ENCODE measurements around the gene AGTRAP. TPM values are rescaled to one million over a fixed set of nuclear protein-coding genes. Genes with fewer than 3 reads are reported as not detected.
A peak's percentile ranks its signal among the peaks of the same experiment; 100 is the strongest.

Gene AGTRAP
- total RNA-seq, 1 experiment from 2014 or later = 23.6 TPM

DNA sequence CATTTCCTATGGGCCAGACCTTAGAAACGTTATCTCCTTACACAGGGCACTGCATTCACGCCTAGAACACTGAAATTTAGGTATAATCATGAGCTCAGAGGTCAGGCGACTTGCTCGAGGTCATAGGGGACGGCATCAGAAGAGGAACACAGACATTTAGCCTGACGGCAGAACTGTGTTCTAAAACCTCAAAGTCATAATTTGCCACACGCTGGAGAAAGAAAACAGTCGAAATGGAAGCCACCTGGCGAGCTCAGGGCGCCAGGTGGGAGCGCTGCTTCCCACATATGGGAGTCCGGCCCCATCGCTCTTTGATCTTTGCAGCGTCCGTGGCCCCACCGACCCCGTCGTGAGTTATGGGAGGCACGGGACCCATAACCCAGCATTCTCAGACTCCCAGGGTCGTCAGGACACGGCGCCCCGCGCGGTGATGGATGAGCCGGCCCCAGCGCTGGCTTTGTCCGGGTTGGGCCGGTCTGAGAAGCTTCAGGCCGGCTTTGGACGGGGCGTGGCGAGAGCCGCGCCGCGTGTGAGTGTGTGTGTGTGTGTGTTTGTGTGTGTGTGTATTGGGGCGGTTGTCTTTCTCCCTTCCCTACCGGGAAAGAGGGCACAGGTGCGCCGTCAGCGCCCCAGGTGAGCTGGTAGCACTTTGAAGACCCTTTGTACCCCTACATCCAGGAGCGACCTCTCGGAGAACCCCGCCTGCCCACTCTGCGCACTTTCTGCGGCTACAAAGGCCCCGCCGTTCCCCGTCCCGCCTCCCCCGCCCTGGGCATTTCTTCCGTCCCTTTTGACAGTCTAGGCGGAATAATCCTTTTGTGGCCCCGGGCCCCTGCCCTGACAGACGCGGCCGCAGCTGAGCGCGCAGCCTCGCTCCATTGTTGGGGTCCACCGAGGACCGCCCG, 45.3 kb upstream of the AGTRAP start:
- no peak for DNase-seq (ENCODE audit: low spot score)
- intact Hi-C loops (cut with micrococcal nuclease; ENCODE audit: unreplicated experiment) = no loop called here
- CTCF ChIA-PET = interaction anchor here (0.7 to 1.3 kb wide), 2 partner anchors 20 to 27 kb away, joined by 3 to 6 read pairs; partner anchors contain the start of gene FBXO6
- POLR2A ChIA-PET (ENCODE audit: low non-redundant PET) = no interaction called here
- no peak overlapping the region for H3K27ac ChIP-seq (ENCODE audit: low read depth, low read length, poor library complexity, severe bottlenecking)
- no peaks in the 10 kb centered on the region for H3K36me3 ChIP-seq (ENCODE audit: insufficient read depth, low read length, poor library complexity, severe bottlenecking)
- peaks cover 29% of the 10 kb centered on the region for H3K4me1 ChIP-seq (ENCODE audit: insufficient read depth, low read length, poor library complexity, severe bottlenecking)
- TF ChIP-seq, protein P1, sequence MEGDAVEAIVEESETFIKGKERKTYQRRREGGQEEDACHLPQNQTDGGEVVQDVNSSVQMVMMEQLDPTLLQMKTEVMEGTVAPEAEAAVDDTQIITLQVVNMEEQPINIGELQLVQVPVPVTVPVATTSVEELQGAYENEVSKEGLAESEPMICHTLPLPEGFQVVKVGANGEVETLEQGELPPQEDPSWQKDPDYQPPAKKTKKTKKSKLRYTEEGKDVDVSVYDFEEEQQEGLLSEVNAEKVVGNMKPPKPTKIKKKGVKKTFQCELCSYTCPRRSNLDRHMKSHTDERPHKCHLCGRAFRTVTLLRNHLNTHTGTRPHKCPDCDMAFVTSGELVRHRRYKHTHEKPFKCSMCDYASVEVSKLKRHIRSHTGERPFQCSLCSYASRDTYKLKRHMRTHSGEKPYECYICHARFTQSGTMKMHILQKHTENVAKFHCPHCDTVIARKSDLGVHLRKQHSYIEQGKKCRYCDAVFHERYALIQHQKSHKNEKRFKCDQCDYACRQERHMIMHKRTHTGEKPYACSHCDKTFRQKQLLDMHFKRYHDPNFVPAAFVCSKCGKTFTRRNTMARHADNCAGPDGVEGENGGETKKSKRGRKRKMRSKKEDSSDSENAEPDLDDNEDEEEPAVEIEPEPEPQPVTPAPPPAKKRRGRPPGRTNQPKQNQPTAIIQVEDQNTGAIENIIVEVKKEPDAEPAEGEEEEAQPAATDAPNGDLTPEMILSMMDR (conservative IDR thresholded peaks at IDR 0.05; ENCODE audit: low read depth, low read length) = no peak
- TF ChIP-seq EZH2 (IDR thresholded peaks at IDR 0.05; ENCODE audit: borderline replicate concordance, low read depth, low read length, poor library complexity, severe bottlenecking) = no peak
- BruUV-seq (replicated peaks) = no TSS peak
- no peaks in the 10 kb centered on the region for H3K9me3 ChIP-seq (ENCODE audit: low read depth, low read length, poor library complexity, severe bottlenecking)
- peak overlapping the region; percentile 61 for H3K4me3 ChIP-seq (ENCODE audit: low read depth, low read length, poor library complexity, severe bottlenecking)
- peaks cover 9% of the 10 kb centered on the region for H3K27me3 ChIP-seq (replicated peaks; ENCODE audit: insufficient read depth, low read depth, low read length, poor library complexity)

DNA sequence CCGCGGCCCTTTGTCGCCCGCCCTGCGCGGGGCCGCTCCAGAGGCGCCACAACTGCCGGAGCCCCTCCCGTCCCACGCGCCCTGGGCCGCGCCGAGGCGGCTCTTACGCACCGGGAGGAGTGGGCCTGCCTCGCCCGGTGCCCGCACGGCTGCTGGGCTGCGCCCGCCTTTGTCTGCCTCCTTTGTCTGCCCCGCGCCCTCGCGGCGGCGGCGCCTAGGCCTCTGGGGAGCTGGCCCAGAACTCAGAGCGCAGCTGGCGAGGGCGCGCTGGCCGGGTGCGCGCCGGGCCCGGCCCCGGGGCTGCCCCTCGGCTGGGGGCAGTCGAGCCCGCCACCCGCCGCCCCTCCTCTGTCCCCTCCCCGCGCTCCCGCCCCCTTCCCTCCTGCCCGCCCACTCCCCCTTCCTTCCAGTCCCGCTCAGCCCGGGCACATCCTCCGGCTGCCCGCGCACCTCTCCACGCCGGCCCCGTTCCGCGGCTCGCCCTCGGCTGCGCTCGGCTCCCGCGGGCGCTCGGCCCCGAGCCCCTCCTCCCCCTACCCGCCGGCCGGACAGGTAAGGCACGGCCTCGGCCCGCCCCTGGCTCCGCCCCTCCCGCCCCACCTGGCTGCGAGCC, 44.5 kb upstream of the AGTRAP start, which contains the start of gene DRAXIN:
DRAXIN (plus strand) TSS at position 409 of the 613 bp plus-strand sequence. CDS start 14,549 bp downstream, outside the sequence.
- ChIA-PET CTCF (interaction anchor here (0.7 kb wide), 1 partner anchor 27 kb away, joined by 3 read pairs; the partner anchor contains the start of gene FBXO6), POLR2A (ENCODE audit: low non-redundant PET) (no interaction called here)
- no peak within 1 kb of the TSS for H3K27ac ChIP-seq (ENCODE audit: low read depth, low read length, poor library complexity, severe bottlenecking)
- intact Hi-C loops (cut with micrococcal nuclease; ENCODE audit: unreplicated experiment) = no loop called here
- peaks cover 9% of the 10 kb centered on the region for H3K27me3 ChIP-seq (replicated peaks; ENCODE audit: insufficient read depth, low read depth, low read length, poor library complexity)
- peak; percentile 53 for DNase-seq (ENCODE audit: low spot score)
- H3K4me3 ChIP-seq (ENCODE audit: low read depth, low read length, poor library complexity, severe bottlenecking) = peak within 1 kb of the TSS; percentile 61
- TF ChIP-seq EZH2 (IDR thresholded peaks at IDR 0.05; ENCODE audit: borderline replicate concordance, low read depth, low read length, poor library complexity, severe bottlenecking) = no peak
- TF ChIP-seq, protein P1 (conservative IDR thresholded peaks at IDR 0.05; ENCODE audit: low read depth, low read length) = no peak
- H3K36me3 ChIP-seq (ENCODE audit: insufficient read depth, low read length, poor library complexity, severe bottlenecking) = no peaks in the 10 kb centered on the region
- H3K9me3 ChIP-seq (ENCODE audit: low read depth, low read length, poor library complexity, severe bottlenecking) = no peaks in the 10 kb centered on the region
- H3K4me1 ChIP-seq (ENCODE audit: insufficient read depth, low read length, poor library complexity, severe bottlenecking) = peaks cover 29% of the 10 kb centered on the region
- no TSS peak for BruUV-seq (replicated peaks)

DNA sequence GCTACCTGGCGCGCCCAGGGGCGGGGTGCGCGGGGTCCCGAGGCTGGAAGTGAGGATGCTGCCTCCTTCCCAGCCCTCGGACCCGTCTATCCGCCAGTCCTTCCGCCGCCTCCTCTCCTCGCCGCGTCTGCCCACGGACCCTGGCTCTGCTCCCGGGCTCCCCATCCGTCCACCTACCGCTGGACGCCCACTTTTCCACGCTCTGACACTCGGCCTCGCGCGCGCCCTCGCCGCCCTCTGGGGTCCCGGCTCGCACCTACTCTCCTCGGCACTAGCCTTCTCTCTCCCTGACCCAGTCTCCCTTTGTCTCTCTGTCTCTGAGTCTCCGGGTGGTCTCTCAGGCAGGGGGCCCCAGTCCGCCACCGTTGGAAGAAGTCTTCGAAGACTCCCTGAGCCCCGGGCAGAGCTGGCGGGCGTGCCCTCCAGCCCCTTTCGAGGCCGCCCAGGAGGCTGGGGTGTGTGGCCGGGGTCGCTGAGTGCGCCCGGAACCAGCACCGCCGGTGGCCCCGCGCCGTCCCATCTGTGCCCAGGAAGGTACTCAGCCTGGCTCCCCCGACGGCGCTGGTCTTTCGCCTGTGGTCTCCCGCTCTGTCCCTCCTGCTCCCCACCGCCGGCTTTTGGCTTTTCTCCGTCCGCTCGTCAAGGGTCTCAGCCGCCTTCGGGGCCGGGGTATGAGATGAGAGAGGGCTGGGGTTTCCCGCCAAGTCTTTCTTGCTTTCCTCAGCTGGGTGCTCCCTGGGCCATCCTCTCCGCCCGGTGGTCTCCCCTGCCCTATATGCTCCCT, 43.8 kb upstream of the AGTRAP start:
- peaks cover 9% of the 10 kb centered on the region for H3K27me3 ChIP-seq (replicated peaks; ENCODE audit: insufficient read depth, low read depth, low read length, poor library complexity)
- H3K9me3 ChIP-seq (ENCODE audit: low read depth, low read length, poor library complexity, severe bottlenecking) = no peaks in the 10 kb centered on the region
- H3K36me3 ChIP-seq (ENCODE audit: insufficient read depth, low read length, poor library complexity, severe bottlenecking) = no peaks in the 10 kb centered on the region
- peak overlapping the region; percentile 61 for H3K4me3 ChIP-seq (ENCODE audit: low read depth, low read length, poor library complexity, severe bottlenecking)
- BruUV-seq (replicated peaks) = no TSS peak
- intact Hi-C loops (cut with micrococcal nuclease; ENCODE audit: unreplicated experiment) = no loop called here
- no peak overlapping the region for H3K27ac ChIP-seq (ENCODE audit: low read depth, low read length, poor library complexity, severe bottlenecking)
- no peak for DNase-seq (ENCODE audit: low spot score)
- H3K4me1 ChIP-seq (ENCODE audit: insufficient read depth, low read length, poor library complexity, severe bottlenecking) = peaks cover 29% of the 10 kb centered on the region
- ChIA-PET POLR2A (ENCODE audit: low non-redundant PET) (no interaction called here), CTCF (no interaction called here)
- no peak for TF ChIP-seq EZH2 (IDR thresholded peaks at IDR 0.05; ENCODE audit: borderline replicate concordance, low read depth, low read length, poor library complexity, severe bottlenecking)
- TF ChIP-seq, protein P1 (conservative IDR thresholded peaks at IDR 0.05; ENCODE audit: low read depth, low read length) = no peak
